H1 (cell line): Measurements from ENCODE around the gene ZBTB42. TPM values are rescaled to one million over a fixed set of nuclear protein-coding genes. Genes with fewer than 3 reads are reported as not detected.

ENCODE experiments used
- E2F6 ChIP-seq: IDR thresholded peaks from 2 replicates; pipeline ENCODE4 v1.6.1; 2012; ENCODE audit warnings: inconsistent platforms
- GTF2F1 ChIP-seq: IDR thresholded peaks from 2 replicates; pipeline ENCODE4 v1.6.1; 2012; ENCODE audit warnings: low read depth, low read length, improper control_type of control experiment, borderline replicate concordance
- polyA plus RNA-seq, 7 experiments: library from polyadenylated mRNA; depleted of rRNA in 3 of 7; stranded (reverse) in 5 of 7; unstranded in 2 of 7; fragments of >200 nt in 5 of 7; fragments of 200-250 nt in 2 of 7; gene quantifications; 1 replicate in 5 of 7; 2 replicates in 1 of 7; 4 replicates in 1 of 7; pipeline versions ENCODE4 v1.2.1 to v1.2.3, GENCODE V29; 2011 to 2013; ENCODE audit warnings: missing spikeins in 2 of 7, mixed read lengths in 2 of 7
- total RNA-seq: library from RNA; stranded (reverse); fragmentation: NEBNext Ultra II Directional; extraction: Animal tissue kit (Norgen Biotek cat#: 25700); gene quantifications from 2 replicates; pipeline ENCODE4 v1.2.1, GENCODE V29; 2021

Gene ZBTB42
- total and polyA plus RNA-seq, 2 of the 8 experiments (the other 6 are each of a cell fraction or from before 2014, with no cell fraction given) = 2.8 to 3.1 TPM

GRCh38 chr14:104789752-104790743 is 10.9 kb upstream of the ZBTB42 start (continued):
- no peak for TF ChIP-seq E2F6
- no peak for TF ChIP-seq GTF2F1
